ENCODE results near the gene AVPI1. TPM values are rescaled to one million over a fixed set of nuclear protein-coding genes. Genes with fewer than 3 reads are reported as not detected.
A peak's percentile ranks its signal among the peaks of the same experiment; 100 is the strongest.

The AVPI1 gene
- total and polyA plus RNA-seq, 2 of the 13 experiments (the other 11 are each of a cell fraction or from before 2014, with no cell fraction given) = 39.8 to 61.2 TPM

- TF ChIP-seq ZNF547 (CRISPR knock-in tag; IDR thresholded peaks at IDR 0.05) (no peak), MXD1 (CRISPR knock-in tag; IDR thresholded peaks at IDR 0.05) (no peak), ZNF431 (CRISPR knock-in tag; IDR thresholded peaks at IDR 0.05; ENCODE audit: borderline replicate concordance, low read depth) (peak; percentile 29; the same call in 1 of the 2 replicates), THAP9 (CRISPR knock-in tag; IDR thresholded peaks at IDR 0.05; ENCODE audit: borderline replicate concordance) (no peak), POLR2A (IDR thresholded peaks at IDR 0.05; ENCODE audit: insufficient read depth in 1 of 2, low read depth in 2 of 2, low read length in 2 of 2) (no peak), BATF2 (CRISPR knock-in tag; IDR thresholded peaks at IDR 0.05) (no peak), ZBTB39 (CRISPR knock-in tag; IDR thresholded peaks at IDR 0.05) (no peak), ZNF7 (CRISPR knock-in tag; IDR thresholded peaks at IDR 0.05) (no peak), ZNF687 (CRISPR knock-in tag; IDR thresholded peaks at IDR 0.05) (peak; percentile 39), NCOR1 (IDR thresholded peaks at IDR 0.05; ENCODE audit: borderline replicate concordance, low read length) (peak; percentile 54; the same call in 1 of the 2 replicates), TEAD3 (CRISPR knock-in tag; optimal IDR thresholded peaks at IDR 0.05; ENCODE audit: borderline replicate concordance) (peak; percentile 41), ZNF263 (CRISPR knock-in tag; IDR thresholded peaks at IDR 0.05) (peak; percentile 86), REPIN1 (CRISPR knock-in tag; IDR thresholded peaks at IDR 0.05; ENCODE audit: borderline replicate concordance, low read depth) (no peak), DZIP1 (CRISPR knock-in tag; IDR thresholded peaks at IDR 0.05) (no peak), NR2F6 (IDR thresholded peaks at IDR 0.05) (peak; percentile 40), NR2F6 (CRISPR knock-in tag; IDR thresholded peaks at IDR 0.05) (peak; percentile 46), MEIS1 (CRISPR knock-in tag; IDR thresholded peaks at IDR 0.05; ENCODE audit: borderline replicate concordance) (no peak)
Measured at GRCh38 chr10:97682042-97682441, 5.0 kb downstream of the AVPI1 start (continued).

Measured in HepG2 (cell line).